ENCODE measurements around the gene CEP112. TPM values are rescaled to one million over a fixed set of nuclear protein-coding genes. Genes with fewer than 3 reads are reported as not detected.

CEP112 gene
- total RNA-seq, 1 experiment from 2014 or later = 9.5 TPM

GRCh38 chr17:65780111-65780510 lies 411.8 kb downstream of the CEP112 start:
- H3K27ac ChIP-seq (ENCODE audit: low read length) = no peak overlapping the region
- ChIA-PET CTCF (no interaction called here), POLR2A (no interaction called here)
- H3K9me3 ChIP-seq (ENCODE audit: control insufficient read depth, insufficient read depth, low read depth, low read length) = no peaks in the 10 kb centered on the region
- DNase-seq (ENCODE audit: low read depth, low spot score) = no peak
- BruUV-seq (replicated peaks) = no TSS peak
- H3K27me3 ChIP-seq (ENCODE audit: control insufficient read depth, insufficient read depth, low read length) = no peaks in the 10 kb centered on the region
- H3K36me3 ChIP-seq (ENCODE audit: control insufficient read depth, insufficient read depth, low read length) = no peaks in the 10 kb centered on the region
- peaks cover 8% of the 10 kb centered on the region; the same call in 1 of the 2 replicates for H3K4me1 ChIP-seq (ENCODE audit: control insufficient read depth, insufficient read depth, low read length)
- TF ChIP-seq SIN3A (IDR thresholded peaks at IDR 0.05; ENCODE audit: borderline replicate concordance, insufficient read depth, low read depth, low read length) (no peak), REST (IDR thresholded peaks at IDR 0.05; ENCODE audit: insufficient read depth in 1 of 2, low read depth in 2 of 2, low read length in 1 of 2) (no peak), TCF7L2 (IDR thresholded peaks at IDR 0.05; ENCODE audit: low read depth, low read length) (no peak)
- ATAC-seq = no peak
- in situ Hi-C loops (cut with HindIII; ENCODE audit: low pct_unique_long_range_greater_than_20kb, low sequenced_read_pairs) (no loop called here), intact Hi-C loops (cut with micrococcal nuclease; ENCODE audit: unreplicated experiment) (no loop called here)
- no peak overlapping the region for H3K4me3 ChIP-seq (ENCODE audit: low read depth in 2 of 2, low read length in 2 of 2)

- intact Hi-C loops (cut with micrococcal nuclease; ENCODE audit: unreplicated experiment) = no loop called here
- Histone ChIP-seq H3K27ac (ENCODE audit: low read length) (no peak overlapping the region), H3K9me3 (ENCODE audit: control insufficient read depth, insufficient read depth, low read depth, low read length) (no peaks in the 10 kb centered on the region), H3K4me1 (ENCODE audit: control insufficient read depth, insufficient read depth, low read length) (no peaks in the 10 kb centered on the region), H3K27me3 (ENCODE audit: control insufficient read depth, insufficient read depth, low read length) (no peaks in the 10 kb centered on the region), H3K4me3 (ENCODE audit: low read depth in 2 of 2, low read length in 2 of 2) (no peak overlapping the region), H3K36me3 (ENCODE audit: control insufficient read depth, insufficient read depth, low read length) (no peaks in the 10 kb centered on the region)
- no peak for TF ChIP-seq REST (IDR thresholded peaks at IDR 0.05; ENCODE audit: insufficient read depth in 1 of 2, low read depth in 2 of 2, low read length in 1 of 2)
- no peak for TF ChIP-seq POLR2AphosphoS5 (IDR thresholded peaks at IDR 0.05; ENCODE audit: low read depth, low read length)
- TF ChIP-seq CTCF (IDR thresholded peaks at IDR 0.05) = no peak
- TF ChIP-seq SIN3A (IDR thresholded peaks at IDR 0.05; ENCODE audit: borderline replicate concordance, insufficient read depth, low read depth, low read length) = no peak
- no peak for TF ChIP-seq TCF7L2 (IDR thresholded peaks at IDR 0.05; ENCODE audit: low read depth, low read length)
- BruUV-seq (replicated peaks) = no TSS peak
- CTCF ChIA-PET = no interaction called here
- in situ Hi-C loops (cut with HindIII; ENCODE audit: low pct_unique_long_range_greater_than_20kb, low sequenced_read_pairs) = no loop called here
- ATAC-seq (no peak), DNase-seq (ENCODE audit: low read depth, low spot score) (no peak)
- POLR2A ChIA-PET = no interaction called here
Observed at GRCh38 chr17:65776890-65777289, 415.0 kb downstream of the CEP112 start.
